GM15510 (cell line): ENCODE results near the gene UPK2.

ENCODE experiments used
- POLR2A ChIP-seq: IDR thresholded peaks from 3 replicates; pipeline ENCODE4 v1.6.1; 2011; ENCODE audit warnings: borderline replicate concordance; ENCODE audit not compliant: insufficient read length; ENCODE audit errors: extremely low read depth

UPK2 gene

GRCh38 chr11:118956094-118956846 lies at the start of gene UPK2:
Gene UPK2 (plus strand): TSS chr11:118956298. CDS start chr11:118956351, 53 bp downstream.
- TF ChIP-seq POLR2A, result no peak

GRCh38 chr11:118907051-118908042 lies 48.8 kb upstream of the UPK2 start:
- no peak for TF ChIP-seq POLR2A

GRCh38 chr11:118908264-118908663 lies 47.8 kb upstream of the UPK2 start:
- TF ChIP-seq POLR2A, result no peak

GRCh38 chr11:118908901-118909618 lies 47.0 kb upstream of the UPK2 start:
- no peak for TF ChIP-seq POLR2A

- no peak for TF ChIP-seq POLR2A
Observed at GRCh38 chr11:118909619-118910308, 46.3 kb upstream of the UPK2 start.

GRCh38 chr11:118910309-118911112 lies 45.6 kb upstream of the UPK2 start:
- TF ChIP-seq POLR2A, result no peak

GRCh38 chr11:118911113-118911879 lies 44.8 kb upstream of the UPK2 start:
- no peak for TF ChIP-seq POLR2A

GRCh38 chr11:118911880-118912741 lies 44.0 kb upstream of the UPK2 start:
- no peak for TF ChIP-seq POLR2A

GRCh38 chr11:118912742-118913410 lies 43.2 kb upstream of the UPK2 start:
- TF ChIP-seq POLR2A, result no peak

- no peak for TF ChIP-seq POLR2A
Observed at GRCh38 chr11:118913411-118914125, 42.5 kb upstream of the UPK2 start.
